ENCODE measurements around the gene RELB. TPM values are rescaled to one million over a fixed set of nuclear protein-coding genes. Genes with fewer than 3 reads are reported as not detected.

RELB gene
- total and polyA plus RNA-seq, 9 of the 15 experiments (the other 6 are each of a cell fraction or from before 2014, with no cell fraction given) = 0.15 to 1.1 (median 0.28) TPM; not detected in 2

- no peak; the same call in 1 of the 2 replicates for TF ChIP-seq ZFX (CRISPR knock-in tag; IDR thresholded peaks at IDR 0.05)
- TF ChIP-seq FOSL1 (tag; conservative IDR thresholded peaks at IDR 0.05) = peak; percentile 56; the same call in 1 of the 2 replicates
- no peak for TF ChIP-seq ASH1L (IDR thresholded peaks at IDR 0.05; ENCODE audit: borderline replicate concordance, low read depth, partially characterized antibody)
- TF ChIP-seq NCOR1 (IDR thresholded peaks at IDR 0.05) = no peak
- TF ChIP-seq CBX2 (IDR thresholded peaks at IDR 0.05; ENCODE audit: insufficient read depth, low read length, poor library complexity, severe bottlenecking) = no peak
- no peak for TF ChIP-seq NFATC3 (IDR thresholded peaks at IDR 0.05)
- TF ChIP-seq ATF6 (CRISPR knock-in tag; IDR thresholded peaks at IDR 0.05) = no peak
- no peak for TF ChIP-seq POLR2B (IDR thresholded peaks at IDR 0.05; ENCODE audit: low read depth, partially characterized antibody)
- TF ChIP-seq NUFIP1 (IDR thresholded peaks at IDR 0.05; ENCODE audit: partially characterized antibody) = no peak
- TF ChIP-seq GTF3C2 (IDR thresholded peaks at IDR 0.05; ENCODE audit: borderline replicate concordance, extremely low read depth, insufficient read length) = peak; percentile 20
- no peak for TF ChIP-seq COPS2 (conservative IDR thresholded peaks at IDR 0.05)
- TF ChIP-seq PTBP1 (IDR thresholded peaks at IDR 0.05; ENCODE audit: low read depth, low read length) = 0 out of 2 replicates have a peak, but pooled peaks have one; percentile 41
- no peak for TF ChIP-seq SMARCE1 (IDR thresholded peaks at IDR 0.05)
- TF ChIP-seq MED1 (CRISPR knock-in tag; IDR thresholded peaks at IDR 0.05; ENCODE audit: borderline replicate concordance) = no peak
- TF ChIP-seq POU5F1 (IDR thresholded peaks at IDR 0.05; ENCODE audit: borderline replicate concordance, low read depth, low read length, partially characterized antibody) = no peak
- no peak for TF ChIP-seq ZNF717 (CRISPR knock-in tag; IDR thresholded peaks at IDR 0.05)
- TF ChIP-seq ZNF384 (IDR thresholded peaks at IDR 0.05; ENCODE audit: low read depth, low read length) = no peak
- TF ChIP-seq ZNF217 (CRISPR knock-in tag; IDR thresholded peaks at IDR 0.05) = no peak
- no peak for TF ChIP-seq MXD1 (CRISPR knock-in tag; IDR thresholded peaks at IDR 0.05; ENCODE audit: borderline replicate concordance, poor library complexity, severe bottlenecking)
- no peak for TF ChIP-seq POLR2AphosphoS5 (IDR thresholded peaks at IDR 0.05; ENCODE audit: control insufficient read depth, insufficient read depth, low read depth, low read length)
- TF ChIP-seq SNIP1 (IDR thresholded peaks at IDR 0.05; ENCODE audit: low read depth) = no peak
- no peak for TF ChIP-seq RNF2 (IDR thresholded peaks at IDR 0.05)
- no peak for TF ChIP-seq ZNF512 (tag; IDR thresholded peaks at IDR 0.05)
Measured at GRCh38 chr19:45001087-45001739, at the start of gene RELB (continued).

Measured in K562 (cell line).